HG03460 (cell line): ENCODE measurements around the gene UBE3C.

Experiments
- ATAC-seq: cut with Tn5 transposase; IDR thresholded peaks from one replicate; pipeline ENCODE4 v1.9.1; 2021; ENCODE audit not compliant: unreplicated experiment

Gene UBE3C

GRCh38 chr7:157282141-157282801 lies 143.5 kb downstream of the UBE3C start:
- ATAC-seq: no peak

- ATAC-seq: no peak
Measured at GRCh38 chr7:157284229-157285014, 145.7 kb downstream of the UBE3C start.

GRCh38 chr7:157291404-157292080 lies 152.8 kb downstream of the UBE3C start:
- no peak for ATAC-seq

GRCh38 chr7:157292258-157292657 lies 153.5 kb downstream of the UBE3C start:
- no peak for ATAC-seq

GRCh38 chr7:157292770-157293412 lies 154.2 kb downstream of the UBE3C start:
- no peak for ATAC-seq

GRCh38 chr7:157293413-157293788 lies 154.7 kb downstream of the UBE3C start:
- ATAC-seq: no peak

GRCh38 chr7:157294773-157295172 lies 156.0 kb downstream of the UBE3C start:
- no peak for ATAC-seq

GRCh38 chr7:157295338-157295737 lies 156.6 kb downstream of the UBE3C start:
- no peak for ATAC-seq

- ATAC-seq: no peak
Measured at GRCh38 chr7:157297185-157297584, 158.5 kb downstream of the UBE3C start.

- ATAC-seq: no peak
Measured at GRCh38 chr7:157299317-157299612, 160.5 kb downstream of the UBE3C start.

- no peak for ATAC-seq
Measured at GRCh38 chr7:157299613-157300368, 161.1 kb downstream of the UBE3C start.

GRCh38 chr7:157300369-157300825 lies 161.7 kb downstream of the UBE3C start:
- ATAC-seq: no peak

- no peak for ATAC-seq
Measured at GRCh38 chr7:157301610-157302120, 162.9 kb downstream of the UBE3C start.

GRCh38 chr7:157306846-157307838 lies 168.4 kb downstream of the UBE3C start:
- no peak for ATAC-seq

GRCh38 chr7:157309988-157310668 lies 171.4 kb downstream of the UBE3C start:
- ATAC-seq: no peak

GRCh38 chr7:157310676-157311185 lies 172.0 kb downstream of the UBE3C start:
- no peak for ATAC-seq

GRCh38 chr7:157312941-157313340 lies 174.2 kb downstream of the UBE3C start:
- ATAC-seq: no peak

GRCh38 chr7:157313645-157314044 lies 174.9 kb downstream of the UBE3C start:
- ATAC-seq: no peak
